SK-N-SH (cell line): Measurements from ENCODE around the gene CDC45. TPM values are rescaled to one million over a fixed set of nuclear protein-coding genes. Genes with fewer than 3 reads are reported as not detected.

Experiments used
- CTCF ChIA-PET: fragments of 300-600, 350-600 bp; formaldehyde crosslinking; extraction: SDS; loops from one replicate; lab custom pipeline; 2021; lab: Yijun Ruan, JAX
- POLR2A ChIA-PET: fragments of 350-600 bp; sonication (Branson Sonifier 250); formaldehyde crosslinking; extraction: SDS; loops from one replicate; lab custom pipeline; 2020; ENCODE audit warnings: antibody characterized with exemption, inconsistent platforms; lab: Yijun Ruan, JAX
- DNase-seq: peaks from one replicate; pipeline ENCODE4 v3.0.0; 2012
- H2AFZ ChIP-seq: fragments of 200-600 bp; sonication (generic); 2 replicates; pipeline ENCODE4 v1.8.1; 2016; ENCODE audit warnings: antibody characterized with exemption, mild to moderate bottlenecking, low read depth
- H3F3A ChIP-seq: fragments of 200-600 bp; sonication (generic); replicated peaks from 2 replicates; pipeline ENCODE3; 2016; ENCODE audit warnings: antibody characterized with exemption, mild to moderate bottlenecking; ENCODE audit not compliant: insufficient read depth
- H3K27ac ChIP-seq, 2 experiments: fragments of 200-500 bp in 1 of 2; fragments of 200-600 bp in 1 of 2; sonication (Bioruptor generic) in 1 of 2; sonication (generic), shearing (Covaris generic) in 1 of 2; 2 replicates each; pipeline versions ENCODE4 v1.5.1 to v1.6.1; 2014 to 2016; ENCODE audit warnings: low read depth in 2 of 2, inconsistent platforms in 1 of 2, low read length in 1 of 2, mild to moderate bottlenecking in 1 of 2, mixed read lengths in 1 of 2
- H3K27me3 ChIP-seq: fragments of 200-600 bp; sonication (generic), shearing (Covaris generic); 2 replicates; pipeline ENCODE4 v1.6.1; 2016; ENCODE audit warnings: mixed run types; ENCODE audit not compliant: insufficient read depth
- H3K36me3 ChIP-seq, 2 experiments: fragments of 200-500 bp in 1 of 2; fragments of 200-600 bp in 1 of 2; sonication (Bioruptor generic) in 1 of 2; sonication (generic) in 1 of 2; replicated peaks in 1 of 2; 2 replicates each; pipeline versions ENCODE3 to v1.5.1; 2014 to 2016; ENCODE audit warnings: low read length in 1 of 2, mild to moderate bottlenecking in 1 of 2; ENCODE audit not compliant: insufficient read depth in 2 of 2, control insufficient read depth in 1 of 2
- H3K4me1 ChIP-seq, 2 experiments: fragments of 200-500 bp in 1 of 2; fragments of 200-600 bp in 1 of 2; sonication (Bioruptor generic) in 1 of 2; sonication (generic), shearing (Covaris generic) in 1 of 2; 2 replicates each; pipeline versions ENCODE4 v1.5.1 to v1.6.1; 2014 to 2016; ENCODE audit warnings: low read depth in 1 of 2, low read length in 1 of 2, mixed run types in 1 of 2; ENCODE audit not compliant: insufficient read depth in 2 of 2, control insufficient read depth in 1 of 2
- H3K4me2 ChIP-seq: fragments of 200-600 bp; sonication (generic), shearing (Covaris generic); 2 replicates; pipeline ENCODE4 v1.6.1; 2017; ENCODE audit warnings: mixed run types
- H3K4me3 ChIP-seq, 2 experiments: fragments of 200-500 bp in 1 of 2; fragments of 200-600 bp in 1 of 2; sonication (Bioruptor generic) in 1 of 2; sonication (generic), shearing (Covaris generic) in 1 of 2; 2 replicates each; pipeline versions ENCODE4 v1.5.1 to v1.8.1; 2014 to 2016; ENCODE audit warnings: low read depth in 2 of 2, inconsistent platforms in 1 of 2, low read length in 1 of 2, mild to moderate bottlenecking in 1 of 2, mixed read lengths in 1 of 2, moderate library complexity in 1 of 2
- H3K79me2 ChIP-seq: fragments of 200-600 bp; sonication (generic); 2 replicates; pipeline ENCODE4 v1.8.1; 2017; ENCODE audit warnings: mild to moderate bottlenecking; ENCODE audit not compliant: insufficient read depth
- H3K9ac ChIP-seq: fragments of 200-600 bp; sonication (generic); 2 replicates; pipeline ENCODE4 v1.6.1; 2017; ENCODE audit warnings: mixed run types
- H3K9me2 ChIP-seq: fragments of 200-600 bp; sonication (generic); 2 replicates; pipeline ENCODE4 v1.6.1; 2017; ENCODE audit warnings: mixed run types
- H3K9me3 ChIP-seq: fragments of 200-600 bp; sonication (generic); 2 replicates; pipeline ENCODE4 v1.6.1; 2017; ENCODE audit warnings: mixed run types, mild to moderate bottlenecking, moderate library complexity
- H4K20me1 ChIP-seq: fragments of 200-600 bp; sonication (generic); 2 replicates; pipeline ENCODE4 v1.6.1; 2017; ENCODE audit warnings: mild to moderate bottlenecking, mixed run types; ENCODE audit not compliant: insufficient read depth
- CHD2 ChIP-seq: fragments of 150-350 bp; IDR thresholded peaks from 2 replicates; pipeline ENCODE4 v1.6.1; 2018; ENCODE audit warnings: low read length; ENCODE audit not compliant: partially characterized antibody
- CTCF ChIP-seq: fragments of 200-600 bp; sonication (generic); IDR thresholded peaks from 2 replicates; pipeline ENCODE4 v1.6.1; 2017; ENCODE audit warnings: antibody characterized with exemption, mild to moderate bottlenecking, moderate library complexity
- EZH2phosphoT487 ChIP-seq: fragments of 200-600 bp; sonication (generic); IDR thresholded peaks from 2 replicates; pipeline ENCODE4 v1.6.1; 2017; ENCODE audit warnings: low read depth, mixed run types, mild to moderate bottlenecking, antibody characterized with exemption, moderate library complexity, borderline replicate concordance
- FOXJ3 ChIP-seq: sonication (generic); formaldehyde crosslinking; IDR thresholded peaks from 2 replicates; pipeline ENCODE4 v1.5.1; 2020; ENCODE audit warnings: mild to moderate bottlenecking, missing genetic modification reagents
- GATA2 ChIP-seq: sonication (generic); formaldehyde crosslinking; IDR thresholded peaks from 2 replicates; pipeline ENCODE4 v1.5.0; 2020; ENCODE audit warnings: mild to moderate bottlenecking, missing genetic modification reagents
- IRF3 ChIP-seq: fragments of 150-350 bp; IDR thresholded peaks from 2 replicates; pipeline ENCODE4 v1.6.1; 2016; ENCODE audit warnings: mild to moderate bottlenecking, low read depth, low read length
- MAX ChIP-seq: IDR thresholded peaks from 2 replicates; pipeline ENCODE4 v1.4.0; 2012; ENCODE audit warnings: low read depth
- NRF1 ChIP-seq: IDR thresholded peaks from 2 replicates; pipeline ENCODE4 v1.6.1; 2012; ENCODE audit warnings: low read depth, mild to moderate bottlenecking, low read length
- RAD21 ChIP-seq: IDR thresholded peaks from 2 replicates; pipeline ENCODE4 v1.6.1; 2012; ENCODE audit warnings: mild to moderate bottlenecking, low read length
- RCOR1 ChIP-seq: fragments of 150-350 bp; IDR thresholded peaks from 2 replicates; pipeline ENCODE4 v1.6.1; 2017; ENCODE audit warnings: antibody characterized with exemption, low read length
- REST ChIP-seq: IDR thresholded peaks from 2 replicates; pipeline ENCODE4 v1.6.1; 2012; ENCODE audit warnings: mild to moderate bottlenecking, low read depth, low read length, moderate library complexity
- SIN3A ChIP-seq: IDR thresholded peaks from 2 replicates; pipeline ENCODE4 v1.6.1; 2012; ENCODE audit warnings: low read depth, mild to moderate bottlenecking, low read length, moderate library complexity, borderline replicate concordance
- ZBTB33 ChIP-seq: IDR thresholded peaks from 2 replicates; pipeline ENCODE4 v1.4.0; 2012; ENCODE audit warnings: low read depth, borderline replicate concordance
- WGBS: methylation state at CpG from one replicate; pipeline ENCODE4 v1.1.6; 2017; ENCODE audit warnings: low lambda C conversion rate; 5-methylcytosine and 5-hydroxymethylcytosine counted together
- polyA plus RNA-seq, 3 experiments: library from polyadenylated mRNA; depleted of rRNA; stranded (reverse); fragments of >200 nt; gene quantifications; 2 replicates each; pipeline ENCODE4 v1.2.3, GENCODE V29; 2012

CDC45 gene
- polyA plus RNA-seq, 1 of the 3 experiments (the other 2 are of a cell fraction), result 23.6 TPM

- Histone ChIP-seq H3F3A (peaks cover 9% of the 10 kb centered on the region), H3K4me3 (peak overlapping the region; percentile 75 to 87), H3K9me2 (no peaks in the 10 kb centered on the region), H2AFZ (peak overlapping the region; percentile 85), H4K20me1 (0 out of 2 replicates have a peak, but pooled peaks cover 7% of the 10 kb centered on the region), H3K9me3 (no peaks in the 10 kb centered on the region), H3K27ac (peak overlapping the region; percentile 41 to 90), H3K36me3 (peaks cover 19 to 56% of the 10 kb centered on the region in 2 experiments), H3K9ac (peak overlapping the region; percentile 90), H3K27me3 (no peaks in the 10 kb centered on the region), H3K4me2 (peak overlapping the region; percentile 85), H3K79me2 (peaks cover 44% of the 10 kb centered on the region), H3K4me1 (peaks cover 0 to 19% of the 10 kb centered on the region in 2 experiments; a peak in 1 of 4 replicates)
- 24% methylated on average over 14 of the region's 14 CpGs for WGBS
- POLR2A ChIA-PET, result no interaction called here
- DNase-seq, result peak; percentile 76
- TF ChIP-seq FOXJ3 (CRISPR knock-in tag) (no peak), MAX (no peak), SIN3A (no peak), NRF1 (no peak), CTCF (no peak), GATA2 (no peak), REST (no peak), RAD21 (no peak), IRF3 (no peak), ZBTB33 (no peak), CHD2 (no peak), RCOR1 (no peak), EZH2phosphoT487 (no peak)
- CTCF ChIA-PET, result interaction anchor here (0.7 to 1.7 kb wide), 3 partner anchors 182 to 303 kb away, joined by 4 to 7 read pairs (median 5); no protein-coding TSS in a partner anchor
Observed at GRCh38 chr22:19448076-19448607, 31.6 kb upstream of the CDC45 start.
